ENCODE measurements around the gene RXRA.

RXRA gene

GRCh38 chr9:134382733-134383132, 56.5 kb downstream of the RXRA start:
- Histone ChIP-seq H3K4me1 (ENCODE audit: control insufficient read depth, insufficient read depth, low read depth, low read length) (peaks cover 78% of the 10 kb centered on the region), H3K14ac (ENCODE audit: low read length in 2 of 2) (peak overlapping the region in 1 of 2 experiments; percentile 64), H3K4me2 (ENCODE audit: low read length, poor library complexity, severe bottlenecking) (no peak overlapping the region), H3K18ac (ENCODE audit: low read depth in 1 of 2, low read length in 2 of 2) (peak overlapping the region in 1 of 2 experiments; percentile 32), H3K36me3 (ENCODE audit: control insufficient read depth in 1 of 2, insufficient read depth in 2 of 2, low read depth in 1 of 2, low read length in 2 of 2) (peaks cover 0 to 17% of the 10 kb centered on the region in 2 experiments), H2BK15ac (ENCODE audit: low read depth, poor library complexity, severe bottlenecking) (no peak overlapping the region), H2BK5ac (ENCODE audit: low read depth, low read length, poor library complexity, severe bottlenecking) (no peak overlapping the region), H4K91ac (ENCODE audit: low read length) (no peak overlapping the region), H2AFZ (ENCODE audit: low read depth, low read length) (no peak overlapping the region), H3K9ac (ENCODE audit: low read length) (no peak overlapping the region), H4K8ac (ENCODE audit: low read length) (no peak overlapping the region), H2AK5ac (ENCODE audit: low read length, severe bottlenecking) (peak overlapping the region; percentile 55), H3K27ac (ENCODE audit: low read length, poor library complexity, severe bottlenecking) (no peak overlapping the region), H2BK120ac (ENCODE audit: low read depth, low read length) (no peak overlapping the region), H3K27me3 (ENCODE audit: control insufficient read depth in 1 of 2, insufficient read depth in 1 of 2, low read length in 2 of 2) (no peaks in the 10 kb centered on the region), H2BK12ac (ENCODE audit: low read length in 2 of 2) (no peak overlapping the region), H3K4ac (ENCODE audit: low read depth in 1 of 2, low read length in 2 of 2) (no peak overlapping the region), H3K79me1 (replicated peaks; ENCODE audit: low read length, poor library complexity, severe bottlenecking) (peaks cover 53% of the 10 kb centered on the region), H3K9me3 (ENCODE audit: control insufficient read depth, low read length) (no peaks in the 10 kb centered on the region), H3K23ac (ENCODE audit: low read length in 2 of 2) (no peak overlapping the region), H3K4me3 (ENCODE audit: insufficient read depth in 1 of 2, low read depth in 1 of 2, low read length in 2 of 2) (no peak overlapping the region)
- WGBS: 96% methylated on average over 14 of the region's 14 CpGs
- no peak for DNase-seq

- H2BK12ac ChIP-seq (ENCODE audit: low read length in 2 of 2): no peak overlapping the region
- H3K14ac ChIP-seq (ENCODE audit: low read length in 2 of 2): no peak overlapping the region
- H3K36me3 ChIP-seq (ENCODE audit: control insufficient read depth in 1 of 2, insufficient read depth in 2 of 2, low read depth in 1 of 2, low read length in 2 of 2): peaks cover 0 to 14% of the 10 kb centered on the region in 2 experiments
- H3K4me1 ChIP-seq (ENCODE audit: control insufficient read depth, insufficient read depth, low read depth, low read length): peaks cover 75% of the 10 kb centered on the region
- no peak overlapping the region for H3K4me3 ChIP-seq (ENCODE audit: insufficient read depth in 1 of 2, low read depth in 1 of 2, low read length in 2 of 2)
- no peak overlapping the region for H2BK15ac ChIP-seq (ENCODE audit: low read depth, poor library complexity, severe bottlenecking)
- no peak overlapping the region for H3K23ac ChIP-seq (ENCODE audit: low read length in 2 of 2)
- H3K18ac ChIP-seq (ENCODE audit: low read depth in 1 of 2, low read length in 2 of 2): peak overlapping the region in 1 of 2 experiments; percentile 37
- H2BK5ac ChIP-seq (ENCODE audit: low read depth, low read length, poor library complexity, severe bottlenecking): no peak overlapping the region
- H3K9me3 ChIP-seq (ENCODE audit: control insufficient read depth, low read length): no peaks in the 10 kb centered on the region
- peaks cover 53% of the 10 kb centered on the region for H3K79me1 ChIP-seq (replicated peaks; ENCODE audit: low read length, poor library complexity, severe bottlenecking)
- H2BK120ac ChIP-seq (ENCODE audit: low read depth, low read length): no peak overlapping the region
- H3K27ac ChIP-seq (ENCODE audit: low read length, poor library complexity, severe bottlenecking): no peak overlapping the region
- no peak overlapping the region for H4K91ac ChIP-seq (ENCODE audit: low read length)
- WGBS: 98% methylated on average over 6 of the region's 6 CpGs
- H3K4ac ChIP-seq (ENCODE audit: low read depth in 1 of 2, low read length in 2 of 2): no peak overlapping the region
- no peak overlapping the region for H2AK5ac ChIP-seq (ENCODE audit: low read length, severe bottlenecking)
- H3K27me3 ChIP-seq (ENCODE audit: control insufficient read depth in 1 of 2, insufficient read depth in 1 of 2, low read length in 2 of 2): no peaks in the 10 kb centered on the region
- H2AFZ ChIP-seq (ENCODE audit: low read depth, low read length): no peak overlapping the region
- H3K9ac ChIP-seq (ENCODE audit: low read length): no peak overlapping the region
- H4K8ac ChIP-seq (ENCODE audit: low read length): no peak overlapping the region
- DNase-seq: no peak
- H3K4me2 ChIP-seq (ENCODE audit: low read length, poor library complexity, severe bottlenecking): no peak overlapping the region
These were observed 56.9 kb downstream of the RXRA start for GRCh38 chr9:134383148-134383547.

- Histone ChIP-seq H3K36me3 (ENCODE audit: control insufficient read depth in 1 of 2, insufficient read depth in 2 of 2, low read depth in 1 of 2, low read length in 2 of 2) (peaks cover 0 to 14% of the 10 kb centered on the region in 2 experiments), H2BK5ac (ENCODE audit: low read depth, low read length, poor library complexity, severe bottlenecking) (no peak overlapping the region), H3K27ac (ENCODE audit: low read length, poor library complexity, severe bottlenecking) (no peak overlapping the region), H3K4me1 (ENCODE audit: control insufficient read depth, insufficient read depth, low read depth, low read length) (peaks cover 72% of the 10 kb centered on the region), H3K14ac (ENCODE audit: low read length in 2 of 2) (peak overlapping the region in 1 of 2 experiments; percentile 56), H2BK15ac (ENCODE audit: low read depth, poor library complexity, severe bottlenecking) (no peak overlapping the region), H3K9ac (ENCODE audit: low read length) (no peak overlapping the region), H4K91ac (ENCODE audit: low read length) (no peak overlapping the region), H2BK120ac (ENCODE audit: low read depth, low read length) (no peak overlapping the region), H3K18ac (ENCODE audit: low read depth in 1 of 2, low read length in 2 of 2) (peak overlapping the region in 1 of 2 experiments; percentile 34), H3K4me2 (ENCODE audit: low read length, poor library complexity, severe bottlenecking) (no peak overlapping the region), H3K9me3 (ENCODE audit: control insufficient read depth, low read length) (no peaks in the 10 kb centered on the region), H2AFZ (ENCODE audit: low read depth, low read length) (no peak overlapping the region), H3K27me3 (ENCODE audit: control insufficient read depth in 1 of 2, insufficient read depth in 1 of 2, low read length in 2 of 2) (no peaks in the 10 kb centered on the region), H2AK5ac (ENCODE audit: low read length, severe bottlenecking) (no peak overlapping the region), H4K8ac (ENCODE audit: low read length) (no peak overlapping the region), H3K4me3 (ENCODE audit: insufficient read depth in 1 of 2, low read depth in 1 of 2, low read length in 2 of 2) (no peak overlapping the region), H3K23ac (ENCODE audit: low read length in 2 of 2) (no peak overlapping the region), H2BK12ac (ENCODE audit: low read length in 2 of 2) (no peak overlapping the region), H3K4ac (ENCODE audit: low read depth in 1 of 2, low read length in 2 of 2) (no peak overlapping the region), H3K79me1 (replicated peaks; ENCODE audit: low read length, poor library complexity, severe bottlenecking) (peaks cover 63% of the 10 kb centered on the region)
- no peak for DNase-seq
- WGBS: 85% methylated on average over 19 of the region's 19 CpGs
These were observed 58.7 kb downstream of the RXRA start for GRCh38 chr9:134384811-134385479.

- Histone ChIP-seq H3K27ac (ENCODE audit: low read length, poor library complexity, severe bottlenecking) (no peak overlapping the region), H2BK5ac (ENCODE audit: low read depth, low read length, poor library complexity, severe bottlenecking) (no peak overlapping the region), H4K8ac (ENCODE audit: low read length) (no peak overlapping the region), H2BK15ac (ENCODE audit: low read depth, poor library complexity, severe bottlenecking) (no peak overlapping the region), H3K4me2 (ENCODE audit: low read length, poor library complexity, severe bottlenecking) (no peak overlapping the region), H2AFZ (ENCODE audit: low read depth, low read length) (no peak overlapping the region), H3K14ac (ENCODE audit: low read length in 2 of 2) (no peak overlapping the region), H3K9ac (ENCODE audit: low read length) (no peak overlapping the region), H3K18ac (ENCODE audit: low read depth in 1 of 2, low read length in 2 of 2) (no peak overlapping the region), H3K23ac (ENCODE audit: low read length in 2 of 2) (no peak overlapping the region), H3K4me1 (ENCODE audit: control insufficient read depth, insufficient read depth, low read depth, low read length) (peaks cover 64% of the 10 kb centered on the region), H3K27me3 (ENCODE audit: control insufficient read depth in 1 of 2, insufficient read depth in 1 of 2, low read length in 2 of 2) (no peaks in the 10 kb centered on the region), H3K9me3 (ENCODE audit: control insufficient read depth, low read length) (no peaks in the 10 kb centered on the region), H2BK120ac (ENCODE audit: low read depth, low read length) (no peak overlapping the region), H2AK5ac (ENCODE audit: low read length, severe bottlenecking) (no peak overlapping the region), H4K91ac (ENCODE audit: low read length) (no peak overlapping the region), H3K4ac (ENCODE audit: low read depth in 1 of 2, low read length in 2 of 2) (no peak overlapping the region), H2BK12ac (ENCODE audit: low read length in 2 of 2) (no peak overlapping the region), H3K4me3 (ENCODE audit: insufficient read depth in 1 of 2, low read depth in 1 of 2, low read length in 2 of 2) (no peak overlapping the region), H3K79me1 (replicated peaks; ENCODE audit: low read length, poor library complexity, severe bottlenecking) (peaks cover 68% of the 10 kb centered on the region), H3K36me3 (ENCODE audit: control insufficient read depth in 1 of 2, insufficient read depth in 2 of 2, low read depth in 1 of 2, low read length in 2 of 2) (peaks cover 0 to 14% of the 10 kb centered on the region in 2 experiments)
- 94% methylated on average over 19 of the region's 24 CpGs for WGBS
- no peak for DNase-seq
These were observed 59.7 kb downstream of the RXRA start for GRCh38 chr9:134385915-134386314.

Data from mesenchymal stem cell (in vitro differentiated cells and primary cell).